Kidney epithelial cell (primary cell): ENCODE measurements around the gene SCARB2. TPM values are rescaled to one million over a fixed set of nuclear protein-coding genes. Genes with fewer than 3 reads are reported as not detected.

Experiments
- DNase-seq: peaks from one replicate; pipeline ENCODE4 v3.0.0-alpha.2; 2010; ENCODE audit warnings: low read depth
- H3K27me3 ChIP-seq: 2 replicates; pipeline ENCODE4 v1.6.0; 2011; ENCODE audit warnings: low read length; ENCODE audit not compliant: control insufficient read depth, insufficient read depth
- H3K36me3 ChIP-seq: 2 replicates; pipeline ENCODE4 v1.5.1; 2011; ENCODE audit warnings: low read length; ENCODE audit not compliant: control insufficient read depth, insufficient read depth
- H3K4me3 ChIP-seq: 2 replicates; pipeline ENCODE4 v1.5.1; 2011; ENCODE audit warnings: low read depth, mild to moderate bottlenecking, control low read depth, low read length
- total RNA-seq: library from RNA; depleted of rRNA; stranded (reverse); fragments of >200 nt; gene quantifications from 2 replicates; pipeline ENCODE4 v1.2.3, GENCODE V29; 2015
- TF ChIP-seq, protein P1 (sequence below): IDR thresholded peaks from 2 replicates; pipeline ENCODE4 v1.5.1; 2011; ENCODE audit warnings: mild to moderate bottlenecking, moderate library complexity, low read length, control low read depth, inconsistent platforms; ENCODE audit not compliant: insufficient read depth, poor library complexity, severe bottlenecking

Gene SCARB2
- total RNA-seq, 1 donor from 2014 or later = 141 TPM

DNA sequence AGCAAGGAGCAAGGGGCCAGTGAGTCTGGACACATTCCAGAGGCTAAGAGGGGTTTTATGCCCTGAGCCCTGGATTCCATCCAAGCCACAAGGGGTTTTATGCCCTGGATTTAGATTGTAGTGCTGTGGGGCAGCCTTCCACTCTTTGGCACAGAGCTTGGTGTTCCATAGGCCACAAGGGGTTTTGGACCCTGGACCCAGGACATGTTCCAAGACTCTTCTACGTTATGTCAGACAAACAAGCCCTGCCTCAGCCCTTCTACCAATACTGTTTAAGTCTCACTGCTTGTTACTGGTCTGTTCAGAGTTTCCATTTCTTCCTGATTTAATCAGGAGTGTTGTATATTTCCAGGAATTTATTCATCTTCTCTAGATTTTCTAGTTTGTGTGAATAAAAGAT is 12.8 kb upstream of the SCARB2 start:
- H3K36me3 ChIP-seq = no peaks in the 10 kb centered on the region
- TF ChIP-seq, protein P1, sequence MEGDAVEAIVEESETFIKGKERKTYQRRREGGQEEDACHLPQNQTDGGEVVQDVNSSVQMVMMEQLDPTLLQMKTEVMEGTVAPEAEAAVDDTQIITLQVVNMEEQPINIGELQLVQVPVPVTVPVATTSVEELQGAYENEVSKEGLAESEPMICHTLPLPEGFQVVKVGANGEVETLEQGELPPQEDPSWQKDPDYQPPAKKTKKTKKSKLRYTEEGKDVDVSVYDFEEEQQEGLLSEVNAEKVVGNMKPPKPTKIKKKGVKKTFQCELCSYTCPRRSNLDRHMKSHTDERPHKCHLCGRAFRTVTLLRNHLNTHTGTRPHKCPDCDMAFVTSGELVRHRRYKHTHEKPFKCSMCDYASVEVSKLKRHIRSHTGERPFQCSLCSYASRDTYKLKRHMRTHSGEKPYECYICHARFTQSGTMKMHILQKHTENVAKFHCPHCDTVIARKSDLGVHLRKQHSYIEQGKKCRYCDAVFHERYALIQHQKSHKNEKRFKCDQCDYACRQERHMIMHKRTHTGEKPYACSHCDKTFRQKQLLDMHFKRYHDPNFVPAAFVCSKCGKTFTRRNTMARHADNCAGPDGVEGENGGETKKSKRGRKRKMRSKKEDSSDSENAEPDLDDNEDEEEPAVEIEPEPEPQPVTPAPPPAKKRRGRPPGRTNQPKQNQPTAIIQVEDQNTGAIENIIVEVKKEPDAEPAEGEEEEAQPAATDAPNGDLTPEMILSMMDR = no peak
- H3K27me3 ChIP-seq = no peaks in the 10 kb centered on the region
- H3K4me3 ChIP-seq = no peak overlapping the region
- DNase-seq = no peak

- H3K4me3 ChIP-seq = no peak overlapping the region
- H3K36me3 ChIP-seq = no peaks in the 10 kb centered on the region
- no peak for DNase-seq
- TF ChIP-seq, protein P1 = no peak
- H3K27me3 ChIP-seq = no peaks in the 10 kb centered on the region
Observed at GRCh38 chr4:76224171-76224570, 10.5 kb upstream of the SCARB2 start.

GRCh38 chr4:76219299-76220055 is 5.9 kb upstream of the SCARB2 start:
- TF ChIP-seq, protein P1 = no peak
- no peaks in the 10 kb centered on the region for H3K36me3 ChIP-seq
- no peaks in the 10 kb centered on the region for H3K27me3 ChIP-seq
- no peak overlapping the region for H3K4me3 ChIP-seq
- no peak for DNase-seq

GRCh38 chr4:76216975-76217814 is 3.6 kb upstream of the SCARB2 start:
- DNase-seq = no peak
- TF ChIP-seq, protein P1 = no peak
- Histone ChIP-seq H3K4me3 (no peak overlapping the region), H3K27me3 (no peaks in the 10 kb centered on the region), H3K36me3 (no peaks in the 10 kb centered on the region)

- H3K36me3 ChIP-seq = no peaks in the 10 kb centered on the region
- DNase-seq = no peak
- TF ChIP-seq, protein P1 = no peak
- H3K27me3 ChIP-seq = no peaks in the 10 kb centered on the region
- H3K4me3 ChIP-seq = no peak overlapping the region
Observed at GRCh38 chr4:76216524-76216923, 2.9 kb upstream of the SCARB2 start.

GRCh38 chr4:76215077-76215476 is 1.5 kb upstream of the SCARB2 start:
- TF ChIP-seq, protein P1 = no peak
- H3K4me3 ChIP-seq = no peak overlapping the region
- no peak for DNase-seq
- H3K36me3 ChIP-seq = no peaks in the 10 kb centered on the region
- H3K27me3 ChIP-seq = no peaks in the 10 kb centered on the region
